AG04450 (cell line): ENCODE results near the gene PGLYRP3. TPM values are rescaled to one million over a fixed set of nuclear protein-coding genes. Genes with fewer than 3 reads are reported as not detected.
"Not testable (repeated sequence)": the region's sequence is repeated elsewhere in the genome, so short reads cannot be mapped to it uniquely, and the experiment has no call there.

Experiments
- CTCF ChIA-PET: fragments of 300-600, 350-600 bp; formaldehyde crosslinking; extraction: SDS; loops from one replicate; lab custom pipeline; 2022; ENCODE audit warnings: antibody characterized with exemption, inconsistent platforms; lab: Charles Lee
- POLR2A ChIA-PET: fragments of 350-600 bp; formaldehyde crosslinking; extraction: SDS; loops from one replicate; lab custom pipeline; 2021; ENCODE audit warnings: antibody characterized with exemption, inconsistent platforms; lab: Yijun Ruan, JAX
- DNase-seq: peaks from one replicate; pipeline ENCODE4 v3.0.0-alpha.2; 2011; ENCODE audit warnings: low read depth, low spot score
- H3K27ac ChIP-seq: one replicate; pipeline ENCODE4 v1.5.1; 2012; ENCODE audit warnings: low read depth, low read length, control low read depth
- H3K27me3 ChIP-seq: one replicate; pipeline ENCODE4 v1.6.0; 2012; ENCODE audit warnings: low read length; ENCODE audit not compliant: control insufficient read depth, insufficient read depth
- H3K4me3 ChIP-seq: 2 replicates; pipeline ENCODE4 v1.5.1; 2011; ENCODE audit warnings: mild to moderate bottlenecking, low read depth, low read length, control low read depth
- H3K9me3 ChIP-seq: 2 replicates; pipeline ENCODE4 v1.5.1; 2012; ENCODE audit warnings: low read length; ENCODE audit not compliant: control insufficient read depth, insufficient read depth
- CTCF ChIP-seq: IDR thresholded peaks from 2 replicates; pipeline ENCODE4 v1.5.1; 2011; ENCODE audit warnings: low read depth, low read length, control low read depth, inconsistent platforms
- polyA plus RNA-seq: library from polyadenylated mRNA; depleted of rRNA; stranded (reverse); fragments of >200 nt; gene quantifications from 2 replicates; pipeline ENCODE4 v1.2.3, GENCODE V29; 2011

Gene PGLYRP3
- polyA plus RNA-seq, 1 experiment: not detected

GRCh38 chr1:153348511-153349362, 36.0 kb upstream of the PGLYRP3 start, which contains the start of gene PGLYRP4:
PGLYRP4 (minus strand) TSS chr1:153348841; CDS start chr1:153347932, 909 bp downstream.
- ChIA-PET POLR2A (no interaction called here), CTCF (interaction anchor here (0.6 to 1.5 kb wide), 3 partner anchors 139 to 162 kb away, joined by 3 to 8 read pairs (median 3); no protein-coding TSS in a partner anchor)
- Histone ChIP-seq H3K27me3 (peaks cover 8% of the 10 kb centered on the region), H3K27ac (no peak within 1 kb of the TSS), H3K9me3 (no peaks in the 10 kb centered on the region), H3K4me3 (no peak within 1 kb of the TSS)
- no peak for TF ChIP-seq CTCF
- no peak for DNase-seq

DNA sequence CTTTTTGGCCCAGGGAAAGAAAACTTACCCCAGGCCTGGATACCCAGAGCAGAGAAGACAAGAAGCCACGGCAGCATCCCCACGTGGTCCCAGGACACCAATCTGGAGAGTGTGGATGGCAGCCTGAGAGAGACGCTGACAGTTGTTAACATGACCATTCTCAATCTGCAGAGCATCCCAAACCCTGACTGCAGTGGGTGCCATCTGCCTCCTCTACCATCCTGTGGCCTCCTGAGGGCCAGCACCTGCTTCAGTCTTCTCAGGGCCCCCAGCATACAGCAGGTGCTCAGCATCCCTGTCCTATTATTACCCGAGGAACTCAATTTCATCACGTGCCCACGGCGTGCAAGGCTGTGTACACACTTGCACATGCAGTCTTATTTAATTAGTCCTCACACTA, 35.1 kb upstream of the PGLYRP3 start:
- Histone ChIP-seq H3K4me3 (no peak overlapping the region), H3K27ac (no peak overlapping the region), H3K27me3 (peaks cover 6% of the 10 kb centered on the region), H3K9me3 (no peaks in the 10 kb centered on the region)
- ChIA-PET POLR2A (no interaction called here), CTCF (interaction anchor here (1.2 to 1.5 kb wide), 2 partner anchors 147 to 163 kb away, joined by 3 to 8 read pairs; no protein-coding TSS in a partner anchor)
- no peak for TF ChIP-seq CTCF
- DNase-seq: no peak

- POLR2A ChIA-PET, CTCF ChIA-PET, H3K9me3 ChIP-seq, H3K27ac ChIP-seq, H3K4me3 ChIP-seq, H3K27me3 ChIP-seq, DNase-seq: not testable (repeated sequence)
These were observed 34.3 kb upstream of the PGLYRP3 start for GRCh38 chr1:153347049-153347448.

GRCh38 chr1:153346077-153346723, 33.4 kb upstream of the PGLYRP3 start:
- H3K9me3 ChIP-seq: no peaks in the 10 kb centered on the region
- ChIA-PET CTCF (interaction anchor here (1.2 kb wide), 1 partner anchor 148 kb away, joined by 3 read pairs; no protein-coding TSS in a partner anchor), POLR2A (no interaction called here)
- peaks cover 8% of the 10 kb centered on the region for H3K27me3 ChIP-seq
- no peak overlapping the region for H3K27ac ChIP-seq
- H3K4me3 ChIP-seq: no peak overlapping the region
- DNase-seq: no peak
- TF ChIP-seq CTCF: no peak

- H3K9me3 ChIP-seq: no peaks in the 10 kb centered on the region
- DNase-seq: no peak
- H3K4me3 ChIP-seq: no peak overlapping the region
- CTCF ChIA-PET: interaction anchor here (1.2 kb wide), 1 partner anchor 149 kb away, joined by 3 read pairs; no protein-coding TSS in a partner anchor
- no peak overlapping the region for H3K27ac ChIP-seq
- TF ChIP-seq CTCF: no peak
- peaks cover 9% of the 10 kb centered on the region for H3K27me3 ChIP-seq
- POLR2A ChIA-PET: no interaction called here
These were observed 32.7 kb upstream of the PGLYRP3 start for GRCh38 chr1:153345187-153346076.
